GM21717 (cell line): Measurements from ENCODE around the gene C20orf144.

ENCODE experiments used
- ATAC-seq: cut with Tn5 transposase; IDR thresholded peaks from one replicate; pipeline ENCODE4 v1.9.1; 2021; ENCODE audit warnings: mild to moderate bottlenecking, moderate library complexity; ENCODE audit not compliant: unreplicated experiment

The C20orf144 gene

DNA sequence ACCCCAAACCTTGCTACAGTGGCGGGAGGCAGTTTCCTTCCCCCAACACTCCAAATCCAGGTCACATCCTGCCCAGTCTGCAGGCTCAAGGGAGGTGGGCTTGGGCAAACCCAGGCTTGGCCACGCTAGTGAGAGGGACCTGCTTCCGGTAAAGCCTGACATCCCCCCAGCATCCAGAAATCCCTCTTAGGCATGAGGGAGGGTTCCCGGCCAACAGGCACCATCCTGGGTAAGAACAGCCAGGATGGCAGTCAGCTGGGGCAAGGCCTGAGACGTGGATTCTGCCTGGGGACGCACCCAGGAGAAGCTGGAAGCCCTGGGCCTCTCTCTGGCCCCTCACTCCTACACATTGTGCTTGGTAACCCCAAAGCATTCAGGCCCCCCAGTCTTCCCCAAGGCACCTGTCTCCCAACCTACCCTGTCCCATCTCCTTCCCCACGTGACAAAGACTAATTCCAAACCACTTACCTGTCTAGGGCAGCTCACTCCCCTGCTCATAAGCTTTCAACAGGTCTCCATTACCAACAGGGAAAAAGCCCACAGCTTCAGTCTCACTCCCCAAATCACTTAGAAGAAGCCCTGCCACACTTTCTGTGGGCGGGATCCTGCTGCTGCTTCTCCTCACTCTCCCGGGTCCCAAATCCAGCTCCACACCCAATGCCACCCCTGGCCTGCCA is 2.1 kb downstream of the C20orf144 start:
- ATAC-seq: no peak

DNA sequence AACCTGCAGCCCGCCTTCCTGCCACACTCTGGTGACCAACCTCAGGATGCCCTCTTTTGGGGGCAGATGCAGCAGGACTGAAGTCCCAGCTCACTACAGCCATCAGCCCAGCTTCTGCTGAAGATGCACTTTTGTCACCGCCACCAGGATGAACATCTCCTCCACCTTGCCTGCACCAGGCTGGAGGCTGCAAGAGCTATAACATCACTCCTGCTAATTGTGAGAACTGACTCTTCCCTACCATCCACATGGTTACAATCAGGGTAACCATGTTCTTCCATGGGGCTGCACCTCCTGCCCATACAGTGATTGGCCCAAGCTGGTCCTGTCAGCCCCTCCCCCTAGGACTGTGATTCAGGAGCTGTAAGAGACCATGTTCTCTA is 2.6 kb downstream of the C20orf144 start:
- no peak for ATAC-seq

- ATAC-seq: peak; percentile 36
Observed at GRCh38 chr20:33666293-33667244, 4.4 kb downstream of the C20orf144 start, which contains the start of gene ACTL10. TSS of gene ACTL10 (plus strand) at chr20:33666943. CDS start at chr20:33667498, 555 bp downstream.

DNA sequence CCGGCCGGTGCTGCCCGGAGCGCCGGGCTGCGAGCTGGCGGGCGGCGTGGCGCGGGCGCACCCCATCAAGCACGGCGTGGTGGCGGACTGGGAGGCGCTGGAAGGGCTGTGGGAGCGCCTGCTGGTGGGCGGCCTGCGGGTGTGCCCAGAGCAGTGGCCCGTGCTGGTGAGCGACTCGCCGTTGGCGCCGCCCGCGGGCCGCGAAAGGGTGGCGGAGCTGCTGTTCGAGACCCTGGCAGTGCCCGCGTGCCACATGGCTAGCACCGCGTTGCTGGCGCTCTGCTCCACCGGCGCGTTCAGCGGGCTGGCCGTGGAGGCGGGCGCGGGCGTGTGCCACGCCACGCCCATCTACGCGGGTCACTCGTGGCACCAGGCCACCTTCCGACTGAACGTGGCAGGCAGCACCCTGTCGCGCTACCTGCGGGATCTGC is 5.1 kb downstream of the C20orf144 start:
- no peak for ATAC-seq

DNA sequence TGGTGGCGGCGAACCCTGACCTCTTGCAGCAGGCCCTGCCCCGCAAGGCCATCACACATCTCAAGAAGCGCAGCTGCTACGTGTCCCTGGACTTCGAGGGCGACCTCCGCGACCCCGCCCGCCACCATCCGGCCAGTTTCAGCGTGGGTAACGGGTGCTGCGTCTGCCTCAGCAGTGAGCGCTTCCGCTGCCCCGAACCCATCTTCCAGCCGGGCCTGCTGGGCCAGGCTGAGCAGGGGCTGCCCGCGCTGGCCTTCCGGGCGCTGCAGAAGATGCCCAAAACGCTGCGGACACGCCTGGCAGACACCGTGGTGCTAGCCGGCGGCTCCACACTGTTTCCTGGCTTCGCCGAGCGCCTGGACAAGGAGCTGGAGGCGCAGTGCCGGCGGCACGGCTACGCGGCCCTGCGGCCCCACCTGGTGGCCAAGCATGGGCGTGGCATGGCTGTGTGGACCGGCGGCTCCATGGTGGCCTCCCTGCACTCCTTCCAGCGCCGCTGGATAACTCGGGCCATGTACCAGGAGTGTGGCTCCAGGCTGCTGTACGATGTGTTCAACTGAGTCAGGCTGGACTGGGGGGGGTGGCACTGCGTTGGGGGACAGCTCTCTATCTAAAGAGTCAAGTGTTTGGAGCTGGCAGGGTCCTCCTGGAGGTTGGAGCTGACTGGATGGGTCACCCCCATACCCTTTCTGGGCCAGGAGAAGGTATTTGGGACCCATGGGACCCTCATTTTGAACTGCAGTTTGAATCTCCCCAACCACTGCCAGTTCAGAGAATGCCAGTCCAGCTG is 5.7 kb downstream of the C20orf144 start:
- no peak for ATAC-seq

GRCh38 chr20:33668466-33669155 is 6.5 kb downstream of the C20orf144 start:
- ATAC-seq: no peak

DNA sequence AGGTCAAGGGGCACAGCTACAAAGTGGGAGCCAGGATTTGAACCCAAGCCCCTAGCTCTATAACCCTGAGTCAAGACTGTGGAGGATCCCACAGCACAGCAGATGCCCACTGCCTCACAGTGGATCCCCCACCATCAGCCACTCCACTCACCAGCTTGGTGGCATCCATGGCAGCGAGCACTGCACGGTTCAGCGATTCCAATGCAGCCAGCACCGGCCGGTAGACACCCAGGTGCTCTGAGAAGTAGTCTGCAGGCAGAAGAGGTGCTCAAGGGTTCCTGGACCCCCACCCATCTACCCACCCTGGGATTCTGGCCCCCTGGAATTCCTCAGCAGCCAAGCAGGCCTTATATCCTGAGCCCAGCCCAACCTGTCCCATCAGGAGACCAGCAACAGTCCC is 7.1 kb downstream of the C20orf144 start:
- no peak for ATAC-seq

- ATAC-seq: no peak
Observed at GRCh38 chr20:33669873-33670640, 7.9 kb downstream of the C20orf144 start.

DNA sequence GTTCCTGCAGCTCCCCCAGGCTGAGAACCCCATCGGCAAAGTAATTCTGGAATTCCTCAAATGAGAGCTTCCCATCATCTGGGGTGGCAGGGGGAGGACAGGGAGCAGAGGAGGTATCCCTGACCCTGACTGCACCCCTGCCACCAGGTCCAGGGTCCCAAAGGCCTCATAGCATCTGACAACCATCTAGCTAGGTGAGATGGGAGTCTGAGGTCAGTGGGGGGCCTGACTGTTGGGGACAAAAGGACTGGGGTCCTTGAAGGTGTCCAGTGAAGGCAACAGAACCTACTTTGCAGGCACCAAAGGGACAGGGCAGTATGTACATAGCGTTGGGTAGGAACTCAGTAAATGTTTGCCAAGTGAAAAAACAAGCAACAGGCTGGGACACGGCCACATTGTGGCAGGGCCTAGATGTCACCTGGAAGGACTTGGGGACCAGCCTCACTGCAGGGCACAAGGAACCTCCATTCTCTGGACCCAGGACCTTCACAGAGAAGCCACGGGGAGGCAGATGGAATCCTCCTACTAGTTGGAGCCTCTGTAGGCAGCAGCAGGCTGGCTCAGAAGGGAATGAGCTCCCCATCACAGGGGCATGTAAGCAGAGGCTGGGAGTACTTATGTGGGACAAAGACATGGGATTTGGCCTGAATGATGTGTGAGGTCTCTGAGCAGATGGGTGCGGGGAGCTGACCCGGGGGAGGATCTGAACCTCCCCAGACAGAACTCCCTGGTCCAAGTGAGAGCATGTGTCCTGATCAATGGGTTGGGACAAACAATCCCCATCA is 8.8 kb downstream of the C20orf144 start:
- no peak for ATAC-seq

DNA sequence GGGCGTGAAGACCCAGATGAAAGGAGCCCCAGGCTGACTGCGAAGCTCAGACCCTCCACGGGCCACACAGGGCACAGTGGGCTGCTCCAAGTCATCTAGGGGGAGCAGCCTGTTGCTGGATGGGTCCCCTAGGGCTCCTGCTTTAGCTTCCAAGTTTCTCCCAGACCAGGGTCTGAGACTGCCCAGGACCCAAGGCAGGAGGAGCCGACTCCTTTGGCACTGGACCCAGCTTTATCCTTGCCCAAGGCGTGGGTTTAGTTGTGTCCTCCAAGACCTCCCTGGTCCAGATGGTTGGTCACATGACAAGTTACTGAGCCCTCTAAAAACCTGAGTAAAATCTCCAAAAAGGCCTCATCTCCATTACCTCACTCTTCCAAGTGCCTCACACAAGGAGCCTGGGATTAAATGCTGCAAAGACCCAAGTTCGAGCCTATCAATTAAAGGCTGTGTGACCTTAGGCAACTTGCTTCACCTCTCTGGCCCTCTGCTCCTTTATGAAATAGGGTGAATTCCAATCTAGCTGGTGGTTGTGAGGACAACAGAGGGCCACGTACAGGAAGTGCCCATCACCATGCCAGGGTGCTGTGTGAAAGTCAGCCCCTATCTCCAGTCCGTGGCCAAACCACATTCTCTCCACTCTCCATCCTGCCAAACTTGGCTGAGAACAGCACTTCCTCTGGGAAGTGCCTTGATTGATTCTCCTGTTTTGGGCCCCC is 9.6 kb downstream of the C20orf144 start:
- ATAC-seq: no peak

DNA sequence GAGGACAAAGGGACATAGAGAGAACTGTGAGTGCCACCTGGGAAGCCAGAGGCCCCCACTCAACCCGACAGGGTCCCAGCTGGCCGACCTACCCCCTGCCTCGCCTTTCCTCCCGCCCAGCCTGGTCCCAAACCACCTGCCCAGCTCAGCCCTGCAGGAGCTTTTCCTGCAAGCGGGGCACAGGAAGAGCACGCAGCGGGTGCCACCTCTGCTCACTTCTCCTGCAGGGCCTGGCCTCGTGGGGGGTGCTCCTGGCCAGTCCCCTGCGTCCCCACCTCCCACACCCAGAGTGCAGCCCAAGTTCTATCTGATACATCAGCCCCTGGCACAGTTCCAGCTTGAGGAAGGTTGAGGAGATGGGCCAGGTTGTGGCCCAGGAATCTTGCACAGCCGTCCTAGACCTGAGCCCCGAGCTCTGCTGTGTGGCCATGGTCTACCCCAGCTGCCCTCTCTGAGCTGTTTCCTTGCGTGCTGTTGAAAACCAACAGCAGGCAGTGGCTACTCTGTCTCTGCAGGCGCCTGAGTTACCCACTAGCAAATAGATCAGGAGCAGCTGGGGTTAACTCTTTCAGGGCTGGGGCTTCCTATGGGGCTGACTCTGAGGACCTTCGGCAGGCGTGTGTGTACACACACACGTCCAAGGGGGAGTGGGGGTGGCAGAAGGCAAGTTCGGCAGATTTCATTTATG is 10.4 kb downstream of the C20orf144 start:
- no peak for ATAC-seq

- no peak for ATAC-seq
Observed at GRCh38 chr20:33673114-33673409, 10.9 kb downstream of the C20orf144 start.

DNA sequence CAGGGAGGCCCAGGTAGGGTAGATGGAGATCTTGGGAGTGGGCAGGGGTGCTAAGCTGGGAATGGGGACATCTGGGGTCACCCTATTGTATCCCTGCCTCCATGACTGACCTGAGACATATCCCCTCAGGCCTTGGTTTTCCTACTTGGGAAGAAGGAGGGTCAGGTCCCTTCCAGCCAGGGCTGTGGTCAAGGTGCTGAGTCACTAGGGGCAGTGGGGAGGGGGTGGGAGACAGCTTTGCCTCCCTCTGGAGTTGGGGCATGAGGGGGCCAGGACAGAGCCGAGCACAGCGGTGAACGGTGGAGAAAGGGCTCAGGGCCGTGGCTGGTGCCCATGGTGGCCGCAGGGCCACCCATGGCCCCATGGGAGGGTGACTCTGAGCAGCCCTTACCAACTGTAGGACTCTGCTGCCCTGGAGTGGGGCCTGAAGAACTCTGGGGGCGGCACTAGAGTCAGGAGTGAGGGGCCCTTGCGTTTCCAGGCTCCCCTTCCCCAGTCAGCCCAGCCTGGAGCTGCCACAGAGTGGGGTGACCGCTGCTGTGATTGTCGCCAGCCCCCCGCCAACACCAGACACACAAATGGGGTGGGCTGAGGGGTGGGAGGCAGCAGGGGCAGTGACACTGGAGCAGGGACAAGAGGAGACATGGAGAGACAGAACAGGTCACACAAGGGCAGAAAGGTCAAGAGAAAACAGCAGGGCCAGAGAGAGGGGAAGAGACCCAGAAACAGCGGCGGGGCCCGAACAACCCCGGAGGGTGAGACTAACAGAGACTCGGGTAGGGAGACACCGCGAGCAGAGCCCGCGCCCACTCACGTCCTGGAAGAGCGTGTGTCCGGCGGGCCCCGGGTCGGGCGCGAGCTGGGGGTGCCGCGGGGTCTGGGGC is 11.5 kb downstream of the C20orf144 start:
- ATAC-seq: peak; percentile 22

DNA sequence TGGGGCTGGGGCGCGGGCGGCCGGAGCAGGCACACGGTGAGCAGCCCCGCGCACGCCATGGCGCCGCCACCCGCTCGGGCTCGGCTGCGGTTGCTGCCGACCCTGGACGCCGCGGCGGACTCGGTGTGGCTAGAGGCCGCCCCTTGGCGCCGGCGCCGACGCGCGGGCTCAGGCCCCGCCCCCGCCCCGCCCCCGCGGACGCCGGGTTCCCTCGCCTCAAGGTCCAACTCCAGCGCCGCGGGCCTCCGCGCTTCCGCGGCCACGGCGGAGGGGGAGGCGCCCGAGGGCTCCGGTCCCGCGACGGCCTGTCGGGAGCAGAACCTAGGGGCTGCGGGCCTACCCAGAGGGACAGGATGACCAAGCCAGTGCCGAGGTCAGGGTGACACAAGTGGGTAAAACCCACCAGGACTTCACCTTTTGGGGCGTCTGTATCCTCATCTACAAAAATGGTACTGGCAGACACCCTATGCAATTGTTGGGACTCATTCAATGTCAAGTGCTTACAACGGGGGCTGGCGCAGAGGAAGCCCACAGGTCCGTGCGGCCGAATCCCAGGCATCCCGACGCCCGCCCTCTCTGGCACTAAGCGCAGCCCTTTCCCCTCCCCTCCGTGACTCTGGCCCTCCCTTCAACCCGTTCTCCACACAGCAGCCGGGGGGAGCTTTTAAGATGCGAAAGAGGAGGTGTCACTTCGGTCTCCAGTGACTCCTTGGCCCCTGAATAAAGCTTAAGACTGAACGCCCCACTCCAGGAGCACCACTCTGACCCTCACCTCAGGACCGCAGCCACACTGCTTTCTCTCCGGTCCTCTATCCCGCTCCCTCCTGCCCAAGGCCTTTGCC is 12.4 kb downstream of the C20orf144 start, which contains the start of gene NECAB3:
NECAB3 (minus strand) TSS at position 135 of the 842 bp plus-strand sequence; CDS start at position 59, 76 bp downstream.
- ATAC-seq: peak; percentile 43

DNA sequence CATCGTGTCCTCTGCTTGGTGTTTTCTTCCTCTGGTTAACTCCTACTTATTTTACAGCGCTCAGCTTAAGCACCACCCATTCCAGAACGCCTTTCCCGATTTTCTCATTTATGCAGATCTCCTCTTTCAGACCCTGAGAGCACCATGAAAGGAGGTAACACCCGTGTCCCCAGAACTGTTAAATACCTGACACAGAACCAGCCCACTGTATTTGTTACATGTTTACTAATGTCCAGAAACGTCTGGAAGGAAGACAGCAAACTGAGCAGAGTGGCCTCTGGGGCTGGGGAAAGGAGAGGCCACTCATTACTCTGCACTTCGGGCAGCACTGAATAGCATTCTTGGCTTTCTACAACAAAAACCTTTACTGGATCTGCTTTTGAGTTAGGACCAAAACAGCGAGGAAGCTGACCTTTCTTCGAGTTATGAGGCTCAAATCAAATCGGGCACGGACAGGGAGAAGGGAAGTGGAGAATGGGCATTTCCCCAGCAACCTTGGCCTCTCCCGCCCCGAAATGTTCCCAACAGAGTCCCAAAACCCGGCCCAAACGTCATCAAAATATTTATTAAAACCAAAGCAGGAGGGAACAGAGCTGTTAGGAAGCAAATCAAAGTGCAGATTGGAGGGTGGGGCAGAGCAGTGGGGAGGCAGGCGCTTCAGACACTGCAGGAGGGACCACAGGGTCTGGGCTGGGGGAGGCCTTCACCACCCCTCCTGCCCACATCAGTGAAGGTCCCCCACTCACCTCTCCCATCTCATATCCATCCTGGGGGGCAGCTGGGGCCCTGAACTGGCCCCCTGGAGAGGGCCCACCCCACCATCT is 13.2 kb downstream of the C20orf144 start:
- no peak for ATAC-seq
